Ascending aorta (tissue), 2 donors: ENCODE measurements around the gene FOXP1. TPM values are rescaled to one million over a fixed set of nuclear protein-coding genes. Genes with fewer than 3 reads are reported as not detected.
A peak's percentile ranks its signal among the peaks of the same experiment; 100 is the strongest.

Experiments
- DNase-seq, 2 donors: peaks; one replicate each; pipeline ENCODE4 v3.0.0-alpha.2; 2019; ENCODE audit warnings: low spot score in 2 of 2
- H3K27ac ChIP-seq, 2 donors: fragments of 200-600 bp; sonication (generic); one replicate each; pipeline ENCODE4 v1.5.1; 2016 to 2017; ENCODE audit warnings: mild to moderate bottlenecking in 1 of 2
- H3K27me3 ChIP-seq: fragments of 200-600 bp; sonication (generic); one replicate; pipeline ENCODE4 v1.5.1; 2017
- H3K36me3 ChIP-seq, 2 donors: fragments of 200-600 bp; sonication (generic); one replicate each; pipeline ENCODE4 v1.5.1; 2016
- H3K4me1 ChIP-seq, 2 donors: fragments of 200-600 bp; sonication (generic); one replicate each; pipeline ENCODE4 v1.5.1; 2016 to 2017; ENCODE audit warnings: mild to moderate bottlenecking in 1 of 2
- H3K4me3 ChIP-seq, 2 donors: fragments of 200-600 bp; sonication (generic); one replicate each; pipeline ENCODE4 v1.5.1; 2016 to 2017; ENCODE audit warnings: mild to moderate bottlenecking in 1 of 2
- H3K9me3 ChIP-seq, 2 donors: fragments of 200-600 bp; sonication (generic); one replicate each; pipeline ENCODE4 v1.5.1; 2016
- CTCF ChIP-seq, 3 experiments: fragments of 200-600 bp in 2 of 3; fragments of 450-650 bp in 1 of 3; sonication (generic) in 2 of 3; IDR thresholded peaks; one replicate each; pipeline ENCODE4 v1.5.1; 2016 to 2019; ENCODE audit warnings: antibody characterized with exemption in 3 of 3, mild to moderate bottlenecking in 1 of 3, moderate library complexity in 1 of 3
- intact Hi-C: fragments of 100-400 bp; cut with DNase I; formaldehyde crosslinking; loops from one replicate; pipeline ENCODE4 v1.15.1; 2023
- total RNA-seq: library from RNA; depleted of rRNA; stranded (reverse); fragments of >200 nt; gene quantifications from one replicate; pipeline ENCODE4 v1.1.0, GENCODE V29; 2016

Gene FOXP1
- total RNA-seq, 1 donor from 2014 or later, result 171 TPM

GRCh38 chr3:71351403-71352149 is 232.0 kb downstream of the FOXP1 start:
- Histone ChIP-seq H3K27me3 (no peaks in the 10 kb centered on the region), H3K4me3 (no peak overlapping the region), H3K27ac (peak overlapping the region; percentile 52 to 55), H3K9me3 (no peaks in the 10 kb centered on the region), H3K36me3 (no peaks in the 10 kb centered on the region), H3K4me1 (peaks cover 5 to 10% of the 10 kb centered on the region in 2 donors)
- TF ChIP-seq CTCF (IDR thresholded peaks at IDR 0.05), result no peak
- DNase-seq, result no peak
- intact Hi-C loops, result no loop called here

GRCh38 chr3:71350998-71351397 is 232.5 kb downstream of the FOXP1 start:
- no peak for TF ChIP-seq CTCF (IDR thresholded peaks at IDR 0.05)
- H3K27ac ChIP-seq, result peak overlapping the region; percentile 52 to 55

DNA sequence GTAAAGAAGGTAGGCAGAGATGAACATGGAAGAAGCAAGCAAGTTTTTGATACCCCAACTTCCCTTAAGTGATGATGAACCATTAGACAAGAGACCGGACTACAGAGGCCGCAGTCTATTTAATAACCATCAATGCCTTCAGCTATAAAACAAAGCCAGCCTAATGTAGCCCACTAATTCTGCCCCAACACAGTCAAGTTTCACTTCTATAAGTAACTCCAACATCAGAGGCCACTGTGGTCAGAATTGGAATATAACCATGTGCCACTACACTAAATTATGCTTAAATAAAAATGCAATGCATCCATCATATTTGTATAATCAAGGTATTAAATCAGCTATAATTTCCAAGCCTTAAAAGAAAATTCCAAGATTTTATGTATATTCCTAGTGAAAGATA is 234.7 kb downstream of the FOXP1 start:
- no peaks in the 10 kb centered on the region for H3K36me3 ChIP-seq
- H3K27ac ChIP-seq, result no peak overlapping the region
- H3K27me3 ChIP-seq, result no peaks in the 10 kb centered on the region
- peaks cover 5 to 20% of the 10 kb centered on the region in 2 donors for H3K4me1 ChIP-seq
- H3K9me3 ChIP-seq, result no peaks in the 10 kb centered on the region
- H3K4me3 ChIP-seq, result no peak overlapping the region
- no peak for DNase-seq
- TF ChIP-seq CTCF (IDR thresholded peaks at IDR 0.05), result no peak
- intact Hi-C loops, result no loop called here

More at GRCh38 chr3:71350998-71351397, 232.5 kb downstream of the FOXP1 start:
- Histone ChIP-seq H3K36me3 (no peaks in the 10 kb centered on the region), H3K9me3 (no peaks in the 10 kb centered on the region), H3K4me3 (no peak overlapping the region), H3K27me3 (no peaks in the 10 kb centered on the region), H3K4me1 (peaks cover 5 to 13% of the 10 kb centered on the region in 2 donors)
- intact Hi-C loops, result no loop called here
- DNase-seq, result peak in 1 of 2 donors; percentile 69

GRCh38 chr3:71348001-71348632 is 235.4 kb downstream of the FOXP1 start:
- no peak for DNase-seq
- H3K36me3 ChIP-seq, result no peaks in the 10 kb centered on the region
- no peak overlapping the region for H3K27ac ChIP-seq
- H3K4me3 ChIP-seq, result no peak overlapping the region
- TF ChIP-seq CTCF (IDR thresholded peaks at IDR 0.05), result no peak
- intact Hi-C loops, result no loop called here
- H3K4me1 ChIP-seq, result peaks cover 5 to 20% of the 10 kb centered on the region in 2 donors
- no peaks in the 10 kb centered on the region for H3K27me3 ChIP-seq
- no peaks in the 10 kb centered on the region for H3K9me3 ChIP-seq

DNA sequence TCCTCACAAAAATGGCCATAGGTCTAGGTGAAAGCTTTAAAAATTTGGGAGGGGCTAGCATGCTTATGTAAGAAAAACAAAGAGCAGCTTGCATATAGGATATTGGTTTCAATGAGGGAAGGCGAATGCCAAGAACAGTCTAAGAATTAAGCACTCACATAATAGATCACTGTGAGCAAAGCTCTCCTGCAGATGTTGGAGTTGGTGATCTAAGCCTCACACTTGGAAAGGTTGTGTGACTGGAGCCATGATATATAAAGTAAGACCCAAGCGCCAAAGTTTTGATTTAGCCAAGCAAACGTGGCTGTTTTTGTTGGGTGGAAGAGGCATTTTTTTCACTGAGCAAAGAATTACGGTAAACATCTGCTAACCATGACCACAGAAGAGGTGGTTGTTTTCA is 237.5 kb downstream of the FOXP1 start:
- H3K27ac ChIP-seq, result peak overlapping the region in 1 of 2 donors; percentile 6
- H3K4me3 ChIP-seq, result no peak overlapping the region
- H3K36me3 ChIP-seq, result no peaks in the 10 kb centered on the region
- no peaks in the 10 kb centered on the region for H3K27me3 ChIP-seq
- DNase-seq, result no peak
- intact Hi-C loops, result no loop called here
- peaks cover 5 to 14% of the 10 kb centered on the region in 2 donors for H3K4me1 ChIP-seq
- no peaks in the 10 kb centered on the region for H3K9me3 ChIP-seq
- TF ChIP-seq CTCF (IDR thresholded peaks at IDR 0.05), result no peak
